GM23338 (cell line): ENCODE measurements around the gene ELANE. TPM values are rescaled to one million over a fixed set of nuclear protein-coding genes. Genes with fewer than 3 reads are reported as not detected.

Experiments
- ATAC-seq: fragments of 200-7000 bp; cut with Tn5 transposase; 3 replicates; pipeline ENCODE4 v1.9.1; 2020
- DNase-seq: peaks from one replicate; pipeline ENCODE4 v3.0.0-alpha.2; 2015; ENCODE audit warnings: low spot score
- H2AFZ ChIP-seq: fragments of 200-600 bp; sonication (generic); 2 replicates; pipeline ENCODE4 v1.8.0; 2016; ENCODE audit warnings: antibody characterized with exemption, mild to moderate bottlenecking, moderate library complexity
- H3F3A ChIP-seq: fragments of 200-600 bp; sonication (generic); replicated peaks from 2 replicates; pipeline ENCODE4 v1.8.0; 2017; ENCODE audit warnings: antibody characterized with exemption, mixed run types, low read depth
- H3K27ac ChIP-seq: fragments of 200-600 bp; sonication (generic); 2 replicates; pipeline ENCODE4 v1.6.1; 2016; ENCODE audit warnings: low read depth
- H3K27me3 ChIP-seq: fragments of 200-600 bp; sonication (generic); 2 replicates; pipeline ENCODE4 v1.8.0; 2016; ENCODE audit warnings: mild to moderate bottlenecking, mixed run types, moderate library complexity; ENCODE audit not compliant: insufficient read depth
- H3K36me3 ChIP-seq: fragments of 200-600 bp; sonication (generic); 2 replicates; pipeline ENCODE4 v1.8.0; 2016; ENCODE audit warnings: mild to moderate bottlenecking; ENCODE audit not compliant: insufficient read depth
- H3K4me1 ChIP-seq: fragments of 200-600 bp; sonication (generic); 2 replicates; pipeline ENCODE4 v1.8.0; 2016; ENCODE audit warnings: mild to moderate bottlenecking, moderate library complexity; ENCODE audit not compliant: insufficient read depth
- H3K4me2 ChIP-seq: fragments of 200-600 bp; sonication (generic); 2 replicates; pipeline ENCODE4 v1.7.1; 2017; ENCODE audit warnings: mixed run types
- H3K4me3 ChIP-seq: fragments of 200-600 bp; sonication (generic); 2 replicates; pipeline ENCODE4 v1.6.1; 2016; ENCODE audit warnings: mixed run types
- H3K79me2 ChIP-seq: fragments of 200-600 bp; sonication (generic); replicated peaks from 2 replicates; pipeline ENCODE4 v1.8.0; 2017; ENCODE audit warnings: mild to moderate bottlenecking; ENCODE audit not compliant: insufficient read depth
- H3K9me2 ChIP-seq: fragments of 200-600 bp; sonication (generic); 2 replicates; pipeline ENCODE4 v1.8.0; 2017; ENCODE audit not compliant: insufficient read depth
- H4K20me1 ChIP-seq: fragments of 200-600 bp; sonication (generic); replicated peaks from 2 replicates; pipeline ENCODE4 v1.8.0; 2017; ENCODE audit warnings: mild to moderate bottlenecking; ENCODE audit not compliant: insufficient read depth
- H3K27ac Mint-ChIP-seq: 2 replicates; pipeline ENCODE4 v1.8.0; 2020; ENCODE audit warnings: inconsistent platforms, mild to moderate bottlenecking, moderate library complexity, mixed read lengths
- H3K27me3 Mint-ChIP-seq: 3 replicates; pipeline ENCODE4 v1.8.0; 2022; ENCODE audit warnings: low read depth, mild to moderate bottlenecking, moderate library complexity, mixed read lengths, inconsistent platforms; ENCODE audit not compliant: insufficient read depth, poor library complexity
- H3K36me3 Mint-ChIP-seq: 3 replicates; pipeline ENCODE4 v1.8.0; 2021; ENCODE audit warnings: low read depth, mild to moderate bottlenecking, inconsistent platforms, moderate library complexity, mixed read lengths
- H3K4me1 Mint-ChIP-seq: 3 replicates; pipeline ENCODE4 v1.8.0; 2020; ENCODE audit warnings: mild to moderate bottlenecking, inconsistent platforms, mixed read lengths
- H3K4me3 Mint-ChIP-seq: 3 replicates; pipeline ENCODE4 v1.8.0; 2021; ENCODE audit warnings: moderate library complexity, mild to moderate bottlenecking, inconsistent platforms, mixed read lengths
- H3K9me3 Mint-ChIP-seq: 3 replicates; pipeline ENCODE4 v1.8.0; 2020; ENCODE audit warnings: moderate library complexity, mild to moderate bottlenecking, inconsistent platforms, mixed read lengths
- CREB1 ChIP-seq: fragments of 250-450 bp; sonication (Bioruptor Pico); IDR thresholded peaks from 2 replicates; pipeline ENCODE4 v1.5.0; 2020; ENCODE audit warnings: low read depth, mild to moderate bottlenecking, moderate library complexity
- EZH2 ChIP-seq: fragments of 200-600 bp; sonication (generic); IDR thresholded peaks from one replicate; pipeline ENCODE4 v1.8.0; 2017; ENCODE audit warnings: antibody characterized with exemption, mild to moderate bottlenecking, low read depth; ENCODE audit not compliant: unreplicated experiment
- EZH2phosphoT487 ChIP-seq: fragments of 200-600 bp; sonication (generic); IDR thresholded peaks from one replicate; pipeline ENCODE4 v1.8.1; 2018; ENCODE audit warnings: antibody characterized with exemption; ENCODE audit not compliant: unreplicated experiment
- NANOG ChIP-seq: IDR thresholded peaks from 2 replicates; pipeline ENCODE4 v1.6.1; 2016; ENCODE audit warnings: antibody characterized with exemption, borderline replicate concordance
- POLR2AphosphoS5 ChIP-seq: IDR thresholded peaks from 2 replicates; pipeline ENCODE4 v1.6.1; 2016; ENCODE audit warnings: antibody characterized with exemption, low read depth
- STAT1 ChIP-seq: IDR thresholded peaks from one replicate; pipeline ENCODE4 v1.6.1; 2016; ENCODE audit warnings: antibody characterized with exemption; ENCODE audit not compliant: unreplicated experiment
- ZNF114 ChIP-seq: fragments of 250-450 bp; sonication (Bioruptor Pico); IDR thresholded peaks from 2 replicates; pipeline ENCODE4 v1.5.0; 2020; ENCODE audit warnings: mild to moderate bottlenecking, moderate library complexity
- ZNF331 ChIP-seq: fragments of 250-450 bp; sonication (Bioruptor Pico); IDR thresholded peaks from 2 replicates; pipeline ENCODE4 v1.5.0; 2020; ENCODE audit warnings: low read depth, mild to moderate bottlenecking, moderate library complexity
- polyA plus RNA-seq: library from polyadenylated mRNA; unstranded; fragments of >200 nt; fragmentation: Nextera tagmentation; extraction: Ambion mirVana; gene quantifications from 2 replicates; pipeline ENCODE4 v1.2.1, GENCODE V29; 2016
- total RNA-seq: library from RNA; depleted of rRNA; stranded (reverse); fragments of >200 nt; shearing (Covaris generic); gene quantifications from 2 replicates; pipeline ENCODE4 v1.2.3, GENCODE V29; 2014
- TF ChIP-seq, protein P1 (sequence below), 2 experiments: fragments of 200-600 bp in 1 of 2; sonication (generic) in 1 of 2; conservative IDR thresholded peaks; 2 replicates each; pipeline versions ENCODE4 v1.5.1 to v1.6.1; 2016 to 2017; ENCODE audit warnings: antibody characterized with exemption in 2 of 2, low read depth in 2 of 2, mild to moderate bottlenecking in 2 of 2, moderate library complexity in 1 of 2
- TF ChIP-seq, protein P2 (sequence below): IDR thresholded peaks from one replicate; pipeline ENCODE4 v1.6.1; 2018; ENCODE audit warnings: antibody characterized with exemption; ENCODE audit not compliant: unreplicated experiment

Gene ELANE
- total and polyA plus RNA-seq, 2 experiments from 2014 or later: not detected

DNA sequence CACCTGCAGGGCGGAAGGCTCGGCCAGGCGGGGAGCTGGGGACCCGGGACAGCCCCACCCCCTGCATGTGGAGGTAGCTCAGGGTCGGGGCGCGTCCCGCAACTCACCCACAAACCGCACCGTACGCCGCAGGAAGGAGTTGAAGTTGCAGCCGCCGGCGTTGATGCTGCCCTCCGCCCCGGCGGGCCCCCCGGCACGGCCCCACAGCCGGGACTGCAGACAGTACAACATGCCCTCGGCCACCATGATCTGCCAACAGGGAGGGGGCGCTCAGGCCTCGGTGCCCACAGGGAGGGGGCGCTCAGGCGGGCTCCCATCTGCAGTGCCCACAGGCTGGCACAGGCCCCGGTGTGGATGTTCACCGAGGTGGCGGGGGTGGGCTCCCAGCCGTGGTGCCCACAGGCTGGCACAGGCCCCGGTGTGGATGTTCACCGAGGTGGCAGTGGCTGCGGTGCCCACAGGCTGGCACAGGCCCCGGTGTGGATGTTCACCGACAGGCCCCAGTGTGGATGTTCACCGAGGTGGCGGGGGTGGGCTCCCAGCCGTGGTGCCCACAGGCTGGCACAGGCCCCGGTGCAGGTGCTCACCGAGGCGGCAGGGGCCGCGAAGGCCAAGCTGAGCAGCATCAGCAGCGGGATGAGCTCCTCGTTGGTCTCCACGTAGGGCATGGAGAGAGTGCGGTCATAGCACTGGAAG is 36.9 kb upstream of the ELANE start:
- no peak for ATAC-seq
- H3K36me3 ChIP-seq: peaks cover 11% of the 10 kb centered on the region; the same call in 1 of the 2 replicates
- no peak overlapping the region for H2AFZ ChIP-seq
- H3K27ac Mint-ChIP-seq: no peak overlapping the region
- H3K4me2 ChIP-seq: no peak overlapping the region
- no peaks in the 10 kb centered on the region for H3K27me3 ChIP-seq
- peaks cover 44% of the 10 kb centered on the region for H3K36me3 Mint-ChIP-seq
- H3K4me3 Mint-ChIP-seq: no peak overlapping the region
- DNase-seq: peak; percentile 29
- 0 out of 2 replicates have a peak, but pooled peaks cover 4% of the 10 kb centered on the region for H3K9me2 ChIP-seq
- TF ChIP-seq NANOG (no peak), ZNF331 (CRISPR knock-in tag) (no peak)
- no peaks in the 10 kb centered on the region; the same call in 1 of the 2 replicates for H3K4me1 ChIP-seq
- no peak overlapping the region for H3K27ac ChIP-seq
- peaks cover 30% of the 10 kb centered on the region for H3K27me3 Mint-ChIP-seq
- peaks cover 2% of the 10 kb centered on the region; the same call in 2 of the 3 replicates for H3K9me3 Mint-ChIP-seq
- H4K20me1 ChIP-seq: peaks cover 14% of the 10 kb centered on the region
- no peak overlapping the region for H3K4me3 ChIP-seq
- H3K79me2 ChIP-seq: peaks cover 19% of the 10 kb centered on the region
- H3F3A ChIP-seq: peaks cover 21% of the 10 kb centered on the region
- H3K4me1 Mint-ChIP-seq: no peaks in the 10 kb centered on the region

DNA sequence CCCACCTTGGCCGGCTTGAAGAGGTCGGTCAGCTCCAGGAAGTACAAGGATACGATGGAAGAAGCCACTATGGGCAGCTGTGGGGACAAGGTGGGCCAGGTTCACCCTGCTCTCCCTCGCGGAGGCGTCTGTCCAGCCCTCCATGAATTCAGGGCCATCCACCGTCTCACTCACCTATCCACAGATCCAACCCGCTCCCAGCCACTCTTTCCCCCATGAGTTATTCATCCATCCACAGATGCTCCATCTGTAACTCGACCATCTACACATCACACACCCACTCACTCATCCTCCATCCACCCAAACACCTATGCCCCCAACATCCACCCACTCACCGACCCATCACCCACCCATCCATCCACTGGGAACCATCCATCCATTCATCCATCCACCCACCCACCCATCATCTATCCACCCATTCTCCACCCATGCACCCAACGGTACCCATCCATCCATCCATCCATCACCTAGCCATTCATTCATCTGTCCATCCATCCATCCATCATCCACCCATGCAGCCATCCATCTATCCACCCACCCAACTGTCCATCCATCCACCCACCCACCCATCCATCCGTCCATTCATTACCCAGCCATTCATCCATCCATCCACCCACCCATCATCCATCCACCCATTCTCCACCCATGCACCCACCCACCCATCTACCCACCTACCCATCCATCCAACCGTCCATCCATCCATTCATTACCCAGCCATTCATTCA is 36.2 kb upstream of the ELANE start:
- H4K20me1 ChIP-seq: peaks cover 9% of the 10 kb centered on the region
- Mint-ChIP-seq H3K36me3 (peaks cover 38% of the 10 kb centered on the region), H3K9me3 (peaks cover 2% of the 10 kb centered on the region; the same call in 2 of the 3 replicates), H3K27me3 (peaks cover 27% of the 10 kb centered on the region), H3K4me3 (no peak overlapping the region; the same call in 2 of the 3 replicates), H3K27ac (no peak overlapping the region), H3K4me1 (no peaks in the 10 kb centered on the region)
- H3K27me3 ChIP-seq: no peaks in the 10 kb centered on the region
- H2AFZ ChIP-seq: no peak overlapping the region
- no peak for ATAC-seq
- H3K4me3 ChIP-seq: no peak overlapping the region
- H3K36me3 ChIP-seq: peaks cover 7% of the 10 kb centered on the region; the same call in 1 of the 2 replicates
- DNase-seq: no peak
- no peak overlapping the region for H3K4me2 ChIP-seq
- H3K27ac ChIP-seq: no peak overlapping the region
- peaks cover 23% of the 10 kb centered on the region for H3K79me2 ChIP-seq
- peaks cover 14% of the 10 kb centered on the region for H3F3A ChIP-seq
- H3K4me1 ChIP-seq: no peaks in the 10 kb centered on the region
- H3K9me2 ChIP-seq: 0 out of 2 replicates have a peak, but pooled peaks cover 4% of the 10 kb centered on the region
- TF ChIP-seq, protein P1, sequence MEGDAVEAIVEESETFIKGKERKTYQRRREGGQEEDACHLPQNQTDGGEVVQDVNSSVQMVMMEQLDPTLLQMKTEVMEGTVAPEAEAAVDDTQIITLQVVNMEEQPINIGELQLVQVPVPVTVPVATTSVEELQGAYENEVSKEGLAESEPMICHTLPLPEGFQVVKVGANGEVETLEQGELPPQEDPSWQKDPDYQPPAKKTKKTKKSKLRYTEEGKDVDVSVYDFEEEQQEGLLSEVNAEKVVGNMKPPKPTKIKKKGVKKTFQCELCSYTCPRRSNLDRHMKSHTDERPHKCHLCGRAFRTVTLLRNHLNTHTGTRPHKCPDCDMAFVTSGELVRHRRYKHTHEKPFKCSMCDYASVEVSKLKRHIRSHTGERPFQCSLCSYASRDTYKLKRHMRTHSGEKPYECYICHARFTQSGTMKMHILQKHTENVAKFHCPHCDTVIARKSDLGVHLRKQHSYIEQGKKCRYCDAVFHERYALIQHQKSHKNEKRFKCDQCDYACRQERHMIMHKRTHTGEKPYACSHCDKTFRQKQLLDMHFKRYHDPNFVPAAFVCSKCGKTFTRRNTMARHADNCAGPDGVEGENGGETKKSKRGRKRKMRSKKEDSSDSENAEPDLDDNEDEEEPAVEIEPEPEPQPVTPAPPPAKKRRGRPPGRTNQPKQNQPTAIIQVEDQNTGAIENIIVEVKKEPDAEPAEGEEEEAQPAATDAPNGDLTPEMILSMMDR (conservative IDR thresholded peaks at IDR 0.05; ENCODE audit: low read depth in 2 of 2): no peak
- TF ChIP-seq EZH2: no peak
- no peak for TF ChIP-seq STAT1
- TF ChIP-seq NANOG: no peak
- TF ChIP-seq, protein P2, sequence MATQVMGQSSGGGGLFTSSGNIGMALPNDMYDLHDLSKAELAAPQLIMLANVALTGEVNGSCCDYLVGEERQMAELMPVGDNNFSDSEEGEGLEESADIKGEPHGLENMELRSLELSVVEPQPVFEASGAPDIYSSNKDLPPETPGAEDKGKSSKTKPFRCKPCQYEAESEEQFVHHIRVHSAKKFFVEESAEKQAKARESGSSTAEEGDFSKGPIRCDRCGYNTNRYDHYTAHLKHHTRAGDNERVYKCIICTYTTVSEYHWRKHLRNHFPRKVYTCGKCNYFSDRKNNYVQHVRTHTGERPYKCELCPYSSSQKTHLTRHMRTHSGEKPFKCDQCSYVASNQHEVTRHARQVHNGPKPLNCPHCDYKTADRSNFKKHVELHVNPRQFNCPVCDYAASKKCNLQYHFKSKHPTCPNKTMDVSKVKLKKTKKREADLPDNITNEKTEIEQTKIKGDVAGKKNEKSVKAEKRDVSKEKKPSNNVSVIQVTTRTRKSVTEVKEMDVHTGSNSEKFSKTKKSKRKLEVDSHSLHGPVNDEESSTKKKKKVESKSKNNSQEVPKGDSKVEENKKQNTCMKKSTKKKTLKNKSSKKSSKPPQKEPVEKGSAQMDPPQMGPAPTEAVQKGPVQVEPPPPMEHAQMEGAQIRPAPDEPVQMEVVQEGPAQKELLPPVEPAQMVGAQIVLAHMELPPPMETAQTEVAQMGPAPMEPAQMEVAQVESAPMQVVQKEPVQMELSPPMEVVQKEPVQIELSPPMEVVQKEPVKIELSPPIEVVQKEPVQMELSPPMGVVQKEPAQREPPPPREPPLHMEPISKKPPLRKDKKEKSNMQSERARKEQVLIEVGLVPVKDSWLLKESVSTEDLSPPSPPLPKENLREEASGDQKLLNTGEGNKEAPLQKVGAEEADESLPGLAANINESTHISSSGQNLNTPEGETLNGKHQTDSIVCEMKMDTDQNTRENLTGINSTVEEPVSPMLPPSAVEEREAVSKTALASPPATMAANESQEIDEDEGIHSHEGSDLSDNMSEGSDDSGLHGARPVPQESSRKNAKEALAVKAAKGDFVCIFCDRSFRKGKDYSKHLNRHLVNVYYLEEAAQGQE: no peak
- TF ChIP-seq EZH2phosphoT487: no peak
- TF ChIP-seq CREB1 (CRISPR knock-in tag): no peak
- TF ChIP-seq ZNF331 (CRISPR knock-in tag): no peak
- TF ChIP-seq POLR2AphosphoS5: no peak
- no peak for TF ChIP-seq ZNF114 (CRISPR knock-in tag)
